ENCODE results near the gene ADA. TPM values are rescaled to one million over a fixed set of nuclear protein-coding genes. Genes with fewer than 3 reads are reported as not detected.

ADA gene
- total and polyA plus RNA-seq, 2 of the 13 experiments (the other 11 are each of a cell fraction or from before 2014, with no cell fraction given) = 2.5 to 11.3 TPM

DNA sequence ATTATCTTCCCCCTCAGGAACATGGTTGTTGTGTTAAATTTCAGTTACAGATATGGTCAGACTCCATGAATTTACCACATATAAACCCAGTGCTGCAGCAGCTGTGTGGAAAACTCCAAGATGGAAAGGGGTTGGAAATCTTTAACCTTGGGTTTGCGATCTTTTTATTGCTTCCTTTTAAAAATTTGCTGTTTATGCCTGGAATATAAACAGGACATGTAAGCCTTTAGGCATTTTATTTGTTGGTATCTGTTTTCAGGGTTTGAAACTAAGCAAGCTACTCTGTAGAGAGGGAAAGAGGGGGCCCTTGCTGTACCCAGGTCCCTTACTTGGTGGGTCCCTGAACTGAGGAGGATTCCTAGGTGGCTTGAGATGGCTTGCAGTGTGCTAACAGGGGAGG lies 68.3 kb downstream of the ADA start:
- Histone ChIP-seq H3K4me3 (replicated peaks in 1 of 3; ENCODE audit: insufficient read depth in 1 of 3, low read depth in 2 of 3, low read length in 3 of 3) (no peak overlapping the region), H3K27ac (ENCODE audit: extremely low read length, insufficient read depth, low read length) (no peak overlapping the region), H3K27me3 (ENCODE audit: control insufficient read depth in 1 of 2, insufficient read depth in 2 of 2, low read length in 2 of 2) (no peaks in the 10 kb centered on the region), H3K4me2 (ENCODE audit: low read depth, low read length) (no peak overlapping the region), H3K9ac (ENCODE audit: insufficient read depth, low read depth, low read length) (no peak overlapping the region), H3K36me3 (replicated peaks in 1 of 2; ENCODE audit: control insufficient read depth in 1 of 2, insufficient read depth in 2 of 2, low read length in 2 of 2) (no peaks in the 10 kb centered on the region; a peak in 1 of 5 replicates), H2AFZ (ENCODE audit: low read length) (no peak overlapping the region), H3K4me1 (ENCODE audit: insufficient read depth, low read length) (peaks cover 11% of the 10 kb centered on the region), H3K9me3 (ENCODE audit: low read length) (no peaks in the 10 kb centered on the region), H4K20me1 (ENCODE audit: insufficient read depth, low read length) (no peaks in the 10 kb centered on the region), H3K79me2 (ENCODE audit: insufficient read depth, low read length) (no peaks in the 10 kb centered on the region)
- in situ Hi-C loops (cut with HindIII; ENCODE audit: extremely low pct_ligation_motif_present, low pct_unique_long_range_greater_than_20kb) = no loop called here
- CTCF ChIA-PET (ENCODE audit: low intra/inter-chr PET ratio, low total read pairs) = no interaction called here
- WGBS (ENCODE audit: low lambda C conversion rate) = 100% methylated on average over 1 of the region's 1 CpG
- intact Hi-C loops (cut with micrococcal nuclease; ENCODE audit: unreplicated experiment) = no loop called here
- DNase-seq (ENCODE audit: low spot score) = no peak
- no TSS peak for BruUV-seq (replicated peaks)
- POLR2A ChIA-PET = no interaction called here
- peak; percentile 37 for FAIRE-seq
- TF ChIP-seq ZNF549 (CRISPR knock-in tag; IDR thresholded peaks at IDR 0.05) (no peak), BORCS8-MEF2B (CRISPR knock-in tag; IDR thresholded peaks at IDR 0.05) (no peak), GPN1 (CRISPR knock-in tag; IDR thresholded peaks at IDR 0.05; ENCODE audit: borderline replicate concordance) (no peak), WIZ (CRISPR knock-in tag; IDR thresholded peaks at IDR 0.05) (no peak), TOPORS (CRISPR knock-in tag; IDR thresholded peaks at IDR 0.05) (no peak), HDAC1 (CRISPR knock-in tag; IDR thresholded peaks at IDR 0.05) (no peak), ZNF619 (CRISPR knock-in tag; IDR thresholded peaks at IDR 0.05) (no peak), HDAC6 (IDR thresholded peaks at IDR 0.05; ENCODE audit: low read depth, low read length) (no peak), ZNF605 (CRISPR knock-in tag; IDR thresholded peaks at IDR 0.05) (no peak), ZNF615 (CRISPR knock-in tag; IDR thresholded peaks at IDR 0.05; ENCODE audit: borderline replicate concordance) (no peak), ZNF530 (CRISPR knock-in tag; IDR thresholded peaks at IDR 0.05; ENCODE audit: low read depth) (no peak), PHF8 (CRISPR knock-in tag; IDR thresholded peaks at IDR 0.05) (no peak), BRCA1 (CRISPR knock-in tag; IDR thresholded peaks at IDR 0.05) (no peak)
- TF ChIP-seq, protein P1, sequence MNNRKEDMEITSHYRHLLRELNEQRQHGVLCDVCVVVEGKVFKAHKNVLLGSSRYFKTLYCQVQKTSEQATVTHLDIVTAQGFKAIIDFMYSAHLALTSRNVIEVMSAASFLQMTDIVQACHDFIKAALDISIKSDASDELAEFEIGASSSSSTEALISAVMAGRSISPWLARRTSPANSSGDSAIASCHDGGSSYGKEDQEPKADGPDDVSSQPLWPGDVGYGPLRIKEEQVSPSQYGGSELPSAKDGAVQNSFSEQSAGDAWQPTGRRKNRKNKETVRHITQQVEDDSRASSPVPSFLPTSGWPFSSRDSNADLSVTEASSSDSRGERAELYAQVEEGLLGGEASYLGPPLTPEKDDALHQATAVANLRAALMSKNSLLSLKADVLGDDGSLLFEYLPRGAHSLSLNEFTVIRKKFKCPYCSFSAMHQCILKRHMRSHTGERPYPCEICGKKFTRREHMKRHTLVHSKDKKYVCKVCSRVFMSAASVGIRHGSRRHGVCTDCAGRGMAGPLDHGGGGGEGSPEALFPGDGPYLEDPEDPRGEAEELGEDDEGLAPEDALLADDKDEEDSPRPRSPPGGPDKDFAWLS (CRISPR knock-in tag; IDR thresholded peaks at IDR 0.05; ENCODE audit: borderline replicate concordance) = no peak
- TF ChIP-seq, protein P2, sequence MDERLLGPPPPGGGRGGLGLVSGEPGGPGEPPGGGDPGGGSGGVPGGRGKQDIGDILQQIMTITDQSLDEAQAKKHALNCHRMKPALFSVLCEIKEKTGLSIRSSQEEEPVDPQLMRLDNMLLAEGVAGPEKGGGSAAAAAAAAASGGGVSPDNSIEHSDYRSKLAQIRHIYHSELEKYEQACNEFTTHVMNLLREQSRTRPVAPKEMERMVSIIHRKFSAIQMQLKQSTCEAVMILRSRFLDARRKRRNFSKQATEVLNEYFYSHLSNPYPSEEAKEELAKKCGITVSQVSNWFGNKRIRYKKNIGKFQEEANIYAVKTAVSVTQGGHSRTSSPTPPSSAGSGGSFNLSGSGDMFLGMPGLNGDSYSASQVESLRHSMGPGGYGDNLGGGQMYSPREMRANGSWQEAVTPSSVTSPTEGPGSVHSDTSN (CRISPR knock-in tag; IDR thresholded peaks at IDR 0.05) = no peak
- TF ChIP-seq, protein P3, sequence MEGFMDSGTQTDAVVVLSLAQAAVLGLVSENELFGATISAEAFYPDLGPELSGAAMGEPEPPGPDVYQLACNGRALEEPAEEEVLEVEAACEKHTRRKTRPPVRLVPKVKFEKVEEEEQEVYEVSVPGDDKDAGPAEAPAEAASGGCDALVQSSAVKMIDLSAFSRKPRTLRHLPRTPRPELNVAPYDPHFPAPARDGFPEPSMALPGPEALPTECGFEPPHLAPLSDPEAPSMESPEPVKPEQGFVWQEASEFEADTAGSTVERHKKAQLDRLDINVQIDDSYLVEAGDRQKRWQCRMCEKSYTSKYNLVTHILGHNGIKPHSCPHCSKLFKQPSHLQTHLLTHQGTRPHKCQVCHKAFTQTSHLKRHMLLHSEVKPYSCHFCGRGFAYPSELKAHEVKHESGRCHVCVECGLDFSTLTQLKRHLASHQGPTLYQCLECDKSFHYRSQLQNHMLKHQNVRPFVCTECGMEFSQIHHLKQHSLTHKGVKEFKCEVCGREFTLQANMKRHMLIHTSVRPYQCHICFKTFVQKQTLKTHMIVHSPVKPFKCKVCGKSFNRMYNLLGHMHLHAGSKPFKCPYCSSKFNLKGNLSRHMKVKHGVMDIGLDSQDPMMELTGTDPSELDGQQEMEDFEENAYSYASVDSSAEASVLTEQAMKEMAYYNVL (CRISPR knock-in tag; IDR thresholded peaks at IDR 0.05; ENCODE audit: borderline replicate concordance) = no peak
- TF ChIP-seq, protein P4, sequence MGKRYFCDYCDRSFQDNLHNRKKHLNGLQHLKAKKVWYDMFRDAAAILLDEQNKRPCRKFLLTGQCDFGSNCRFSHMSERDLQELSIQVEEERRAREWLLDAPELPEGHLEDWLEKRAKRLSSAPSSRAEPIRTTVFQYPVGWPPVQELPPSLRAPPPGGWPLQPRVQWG (CRISPR knock-in tag; IDR thresholded peaks at IDR 0.05; ENCODE audit: borderline replicate concordance, low read depth) = no peak
- TF ChIP-seq, protein P5, sequence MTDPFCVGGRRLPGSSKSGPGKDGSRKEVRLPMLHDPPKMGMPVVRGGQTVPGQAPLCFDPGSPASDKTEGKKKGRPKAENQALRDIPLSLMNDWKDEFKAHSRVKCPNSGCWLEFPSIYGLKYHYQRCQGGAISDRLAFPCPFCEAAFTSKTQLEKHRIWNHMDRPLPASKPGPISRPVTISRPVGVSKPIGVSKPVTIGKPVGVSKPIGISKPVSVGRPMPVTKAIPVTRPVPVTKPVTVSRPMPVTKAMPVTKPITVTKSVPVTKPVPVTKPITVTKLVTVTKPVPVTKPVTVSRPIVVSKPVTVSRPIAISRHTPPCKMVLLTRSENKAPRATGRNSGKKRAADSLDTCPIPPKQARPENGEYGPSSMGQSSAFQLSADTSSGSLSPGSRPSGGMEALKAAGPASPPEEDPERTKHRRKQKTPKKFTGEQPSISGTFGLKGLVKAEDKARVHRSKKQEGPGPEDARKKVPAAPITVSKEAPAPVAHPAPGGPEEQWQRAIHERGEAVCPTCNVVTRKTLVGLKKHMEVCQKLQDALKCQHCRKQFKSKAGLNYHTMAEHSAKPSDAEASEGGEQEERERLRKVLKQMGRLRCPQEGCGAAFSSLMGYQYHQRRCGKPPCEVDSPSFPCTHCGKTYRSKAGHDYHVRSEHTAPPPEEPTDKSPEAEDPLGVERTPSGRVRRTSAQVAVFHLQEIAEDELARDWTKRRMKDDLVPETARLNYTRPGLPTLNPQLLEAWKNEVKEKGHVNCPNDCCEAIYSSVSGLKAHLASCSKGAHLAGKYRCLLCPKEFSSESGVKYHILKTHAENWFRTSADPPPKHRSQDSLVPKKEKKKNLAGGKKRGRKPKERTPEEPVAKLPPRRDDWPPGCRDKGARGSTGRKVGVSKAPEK (CRISPR knock-in tag; IDR thresholded peaks at IDR 0.05; ENCODE audit: borderline replicate concordance) = no peak
- no peak for ATAC-seq

All from HepG2 (cell line).